Pancreas (tissue), 10 donors: ENCODE results near the gene GDF11. TPM values are rescaled to one million over a fixed set of nuclear protein-coding genes. Genes with fewer than 3 reads are reported as not detected.

Experiments
- ATAC-seq, 4 donors: fragments of 200-7000 bp; cut with Tn5 transposase; one replicate each; pipeline versions ENCODE4 v1.8.0 to v1.9.1; 2020; ENCODE audit warnings: mild to moderate bottlenecking in 4 of 4, moderate library complexity in 4 of 4
- DNase-seq, 6 donors: peaks; one replicate each; pipeline ENCODE4 v3.0.0-alpha.2; 2020
- FAIRE-seq: peaks from 2 replicates; lab custom pipeline; 2012; peaks lifted over from hg19 to GRCh38; lab: Jason Lieb, UNC
- H3K27ac ChIP-seq, 4 donors: fragments of 200-600 bp; sonication (generic); 1 replicate in 3 of 4; 2 replicates in 1 of 4; pipeline versions ENCODE4 v1.5.0 to v1.8.0; 2020
- H3K27me3 ChIP-seq, 4 donors: fragments of 200-600 bp; one replicate each; pipeline ENCODE4 v1.8.0; 2021
- H3K36me3 ChIP-seq, 3 donors: fragments of 200-600 bp; sonication (generic) in 1 of 3; one replicate each; pipeline versions ENCODE4 v1.5.0 to v1.8.0; 2020 to 2021
- H3K4me1 ChIP-seq, 3 donors: fragments of 200-600 bp; one replicate each; pipeline ENCODE4 v1.8.0; 2021
- H3K4me3 ChIP-seq, 4 donors: fragments of 200-600 bp; sonication (generic) in 2 of 4; one replicate each; pipeline versions ENCODE4 v1.5.0 to v1.8.0; 2020 to 2021
- H3K9me3 ChIP-seq, 4 donors: fragments of 200-600 bp; one replicate each; pipeline ENCODE4 v1.8.0; 2021
- whole genome bisulfite sequencing, 2 donors: extraction: QIAGEN DNeasy Blood & Tissue Kit; methylation state at CpG; one replicate each; pipeline ENCODE4 v1.1.7; 2013; 5-methylcytosine and 5-hydroxymethylcytosine counted together
- intact Hi-C, 3 donors: fragments of 100-400 bp; cut with DNase I; formaldehyde crosslinking; loops; one replicate each; pipeline versions ENCODE4 v1.11.1 to v1.14.2; 2022
- polyA plus RNA-seq, 2 donors: library from polyadenylated mRNA; stranded (reverse); fragments of 200-250 nt; gene quantifications; one replicate each; pipeline ENCODE4 v1.2.3, GENCODE V29; 2013
- total RNA-seq, 6 donors: library from RNA; stranded (reverse); fragmentation: NEBNext Ultra II Directional in 4 of 6; extraction: Animal tissue kit (Norgen Biotek cat#: 25700) in 4 of 6; gene quantifications; one replicate each; pipeline versions ENCODE4 v1.2.1 to v1.2.4, GENCODE V29; 2021 to 2023
- TF ChIP-seq, protein P1 (sequence below), 4 donors: fragments of 200-600 bp; sonication (generic) in 3 of 4; IDR thresholded peaks; one replicate each; pipeline versions ENCODE4 v1.5.0 to v1.8.0; 2021; ENCODE audit warnings: antibody characterized with exemption in 4 of 4
- donor health status: healthy with polysubstance abuse.
- donor health status: DM: no; HTN: no; CAD: no; lungs with moderate emphysema.
- donor health status: DM: no; HTN: no; CAD: no.
- donor health status: control.
- donor health status: control.
- donor health status: Bipolar disorder and iron deficiency.
- donor health status: DM: yes; HTN: yes; CAD: no.
- donor health status: DM: no; HTN: no; CAD: no.
- donor health status: DM: no; HTN: no; CAD: no.
- donor health status: DM: yes; HTN: yes; CAD: no.

GDF11 gene
- total and polyA plus RNA-seq, 8 donors: 0.91 to 3.5 (median 1.3) TPM

DNA sequence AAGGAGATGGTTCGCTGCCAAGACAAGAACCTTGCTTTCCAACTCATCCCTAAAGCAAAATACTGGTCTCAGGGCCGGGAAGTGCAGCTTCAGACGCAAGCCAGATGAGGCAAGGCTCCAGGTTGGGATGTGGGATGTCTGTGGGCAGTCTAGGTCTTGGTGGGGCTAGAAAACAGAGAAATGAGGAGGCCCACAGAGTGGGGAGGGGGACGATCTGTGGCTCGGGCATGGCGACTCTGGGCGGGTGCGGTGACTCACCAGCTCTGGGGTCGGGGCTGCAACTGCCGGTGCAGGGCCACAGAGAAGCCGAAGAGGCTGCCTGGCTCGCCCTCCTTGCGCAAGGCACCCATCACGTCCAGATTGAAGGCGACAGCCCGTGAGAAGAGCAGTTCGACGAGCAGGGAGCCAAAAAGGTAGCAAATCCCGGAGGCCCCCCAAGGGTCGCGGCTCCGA is 35.7 kb upstream of the GDF11 start:
- DNase-seq (no peak), FAIRE-seq (no peak), ATAC-seq (peak; percentile 11 to 28 (median 12))
- Histone ChIP-seq H3K27ac (no peak overlapping the region), H3K4me3 (peak overlapping the region; percentile 39 to 62 (median 44)), H3K27me3 (no peaks in the 10 kb centered on the region), H3K4me1 (peaks cover 0 to 4% (median 0%) of the 10 kb centered on the region in 3 donors), H3K36me3 (no peaks in the 10 kb centered on the region), H3K9me3 (no peaks in the 10 kb centered on the region)
- 14 to 18% methylated on average over 22 of the region's 22 CpGs for WGBS, 2 donors
- intact Hi-C loops: no loop called here
- TF ChIP-seq, protein P1, sequence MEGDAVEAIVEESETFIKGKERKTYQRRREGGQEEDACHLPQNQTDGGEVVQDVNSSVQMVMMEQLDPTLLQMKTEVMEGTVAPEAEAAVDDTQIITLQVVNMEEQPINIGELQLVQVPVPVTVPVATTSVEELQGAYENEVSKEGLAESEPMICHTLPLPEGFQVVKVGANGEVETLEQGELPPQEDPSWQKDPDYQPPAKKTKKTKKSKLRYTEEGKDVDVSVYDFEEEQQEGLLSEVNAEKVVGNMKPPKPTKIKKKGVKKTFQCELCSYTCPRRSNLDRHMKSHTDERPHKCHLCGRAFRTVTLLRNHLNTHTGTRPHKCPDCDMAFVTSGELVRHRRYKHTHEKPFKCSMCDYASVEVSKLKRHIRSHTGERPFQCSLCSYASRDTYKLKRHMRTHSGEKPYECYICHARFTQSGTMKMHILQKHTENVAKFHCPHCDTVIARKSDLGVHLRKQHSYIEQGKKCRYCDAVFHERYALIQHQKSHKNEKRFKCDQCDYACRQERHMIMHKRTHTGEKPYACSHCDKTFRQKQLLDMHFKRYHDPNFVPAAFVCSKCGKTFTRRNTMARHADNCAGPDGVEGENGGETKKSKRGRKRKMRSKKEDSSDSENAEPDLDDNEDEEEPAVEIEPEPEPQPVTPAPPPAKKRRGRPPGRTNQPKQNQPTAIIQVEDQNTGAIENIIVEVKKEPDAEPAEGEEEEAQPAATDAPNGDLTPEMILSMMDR (IDR thresholded peaks at IDR 0.05): no peak

DNA sequence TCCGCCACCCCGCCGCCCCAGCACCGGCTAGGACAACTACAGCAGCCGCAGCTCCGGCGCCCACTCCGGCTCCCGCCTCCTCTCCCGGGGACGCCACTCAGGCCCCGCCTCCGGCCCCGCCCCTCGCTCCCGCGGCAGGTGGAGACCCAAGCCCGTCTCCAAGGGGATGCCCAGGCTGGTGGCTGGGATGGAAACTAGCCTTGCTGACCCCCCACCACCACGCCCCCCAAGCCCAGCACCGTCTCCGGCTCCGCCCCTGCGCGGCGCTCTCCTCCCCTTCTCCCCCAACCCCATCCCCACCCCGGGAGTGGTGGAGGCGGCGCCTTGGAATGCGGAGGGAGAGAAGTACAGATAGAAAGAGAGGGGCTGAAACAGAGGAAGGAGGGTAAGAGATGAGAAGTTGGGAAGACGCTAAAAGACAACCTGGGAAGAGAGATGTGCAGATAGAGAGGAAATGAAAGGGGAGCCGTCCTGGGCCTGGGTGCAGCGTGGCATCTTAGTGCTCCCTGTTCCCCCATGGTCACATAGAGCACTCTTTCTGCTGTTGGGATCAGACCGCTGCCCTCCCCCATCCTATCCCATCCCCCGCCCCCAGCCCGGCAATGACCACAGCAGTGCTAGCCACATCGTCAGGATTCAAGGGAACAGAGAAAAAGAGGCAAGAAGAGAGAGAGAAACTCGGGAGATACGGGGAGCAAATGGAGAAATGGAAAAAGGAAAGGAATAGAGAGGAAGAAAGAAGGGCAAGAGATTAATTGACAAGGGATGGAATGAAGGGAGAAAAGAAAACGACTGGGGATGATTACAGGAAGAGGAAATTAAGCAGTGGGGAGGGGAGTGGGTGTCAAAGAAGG is 34.9 kb upstream of the GDF11 start, which contains the start of gene ITGA7:
TSS of gene ITGA7 (minus strand) at position 64 of the 854 bp plus-strand sequence. CDS start 222 bp downstream, outside the sequence.
- peaks cover 0 to 4% (median 0%) of the 10 kb centered on the region in 3 donors for H3K4me1 ChIP-seq
- peak in 5 of 6 donors; percentile 58 to 88 (median 79) for DNase-seq
- peak within 1 kb of the TSS; percentile 39 to 62 (median 44) for H3K4me3 ChIP-seq
- H3K36me3 ChIP-seq: no peaks in the 10 kb centered on the region
- peak; percentile 79 to 95 (median 86) for ATAC-seq
- TF ChIP-seq, protein P1 (IDR thresholded peaks at IDR 0.05): no peak
- no peaks in the 10 kb centered on the region for H3K9me3 ChIP-seq
- no peak within 1 kb of the TSS for H3K27ac ChIP-seq
- no peak for FAIRE-seq
- WGBS, 2 donors: 1% methylated on average over 30 to 39 of the region's 39 CpGs
- no peaks in the 10 kb centered on the region for H3K27me3 ChIP-seq
- intact Hi-C loops: no loop called here

DNA sequence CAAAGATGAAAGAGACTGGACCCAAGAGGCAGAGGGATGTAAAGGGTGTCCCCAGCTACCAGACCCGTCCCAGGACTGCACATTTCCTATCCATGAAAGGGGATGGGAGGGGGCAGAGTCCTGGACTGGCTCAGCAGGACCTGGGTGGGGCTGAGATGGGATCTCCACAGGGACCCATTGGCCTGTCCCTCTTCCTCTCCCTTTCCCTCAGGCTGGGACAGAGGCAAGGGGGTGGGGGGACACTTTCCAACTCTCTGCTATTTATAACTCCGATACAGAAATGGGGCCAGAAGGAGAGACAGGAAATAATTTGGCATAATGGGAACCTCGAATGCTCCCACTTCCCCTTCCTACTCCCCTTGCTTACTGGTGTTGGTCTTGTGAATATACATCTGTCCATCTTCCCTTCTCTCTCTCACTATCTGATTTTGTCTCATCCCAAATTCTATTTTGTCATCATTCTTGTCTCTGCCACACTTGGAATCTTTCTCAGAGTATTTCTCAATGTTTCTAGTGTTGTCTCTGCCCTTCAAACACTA is 34.2 kb upstream of the GDF11 start:
- Histone ChIP-seq H3K4me3 (peak overlapping the region in 1 of 4 donors; percentile 62), H3K27ac (no peak overlapping the region), H3K27me3 (no peaks in the 10 kb centered on the region), H3K4me1 (peaks cover 0 to 4% (median 0%) of the 10 kb centered on the region in 3 donors), H3K9me3 (no peaks in the 10 kb centered on the region), H3K36me3 (no peaks in the 10 kb centered on the region)
- DNase-seq: no peak
- TF ChIP-seq, protein P1 (IDR thresholded peaks at IDR 0.05): no peak
- WGBS, 2 donors: 34 to 57% methylated on average over 3 of the region's 3 CpGs
- intact Hi-C loops: no loop called here
- FAIRE-seq: no peak
- no peak for ATAC-seq

DNA sequence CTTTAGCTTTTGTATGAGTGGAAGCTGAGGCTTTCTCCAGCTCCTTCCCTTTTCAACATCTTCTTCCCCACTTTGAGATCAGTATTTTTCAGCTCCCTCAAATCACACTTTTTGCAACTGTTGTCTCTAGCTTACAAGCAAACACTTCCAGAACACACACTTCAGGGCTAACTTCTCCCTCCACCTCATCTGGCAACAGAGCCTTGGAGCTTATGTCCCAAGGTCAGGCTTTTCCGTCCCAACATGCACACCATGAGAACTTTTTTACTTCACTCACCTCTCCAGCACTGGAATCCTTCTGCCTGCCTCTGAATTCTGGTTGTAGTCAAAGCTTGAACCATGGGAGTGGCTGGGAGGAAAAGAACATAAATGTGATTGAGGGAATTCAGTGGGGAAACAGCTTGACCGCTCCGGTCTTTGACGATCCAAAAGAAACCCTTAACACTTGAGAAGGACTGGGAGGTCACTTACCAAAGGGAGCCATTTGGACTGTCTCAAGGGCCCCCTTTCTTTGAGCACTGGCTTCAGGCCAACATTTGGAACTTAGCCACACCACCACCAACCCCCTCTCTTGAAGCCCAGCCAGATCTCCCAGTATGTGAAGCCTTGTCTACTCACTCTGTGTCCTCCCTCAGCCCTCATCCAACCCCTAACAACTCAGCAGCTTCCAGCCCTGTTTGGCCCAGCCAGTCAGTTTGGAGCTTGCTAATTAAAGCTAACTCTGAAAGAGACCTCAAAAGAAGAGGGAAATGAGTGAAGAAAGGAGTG is 31.0 kb upstream of the GDF11 start:
- Histone ChIP-seq H3K27me3 (no peaks in the 10 kb centered on the region), H3K4me3 (no peak overlapping the region), H3K4me1 (peaks cover 9 to 13% (median 13%) of the 10 kb centered on the region in 3 donors), H3K36me3 (no peaks in the 10 kb centered on the region), H3K9me3 (no peaks in the 10 kb centered on the region), H3K27ac (no peak overlapping the region)
- ATAC-seq (no peak), DNase-seq (no peak), FAIRE-seq (no peak)
- WGBS, 2 donors: 71 to 72% methylated on average over 4 of the region's 4 CpGs
- TF ChIP-seq, protein P1 (IDR thresholded peaks at IDR 0.05): no peak
- intact Hi-C loops: no loop called here
